ENCODE measurements around the gene VAV1.

Gene VAV1

DNA sequence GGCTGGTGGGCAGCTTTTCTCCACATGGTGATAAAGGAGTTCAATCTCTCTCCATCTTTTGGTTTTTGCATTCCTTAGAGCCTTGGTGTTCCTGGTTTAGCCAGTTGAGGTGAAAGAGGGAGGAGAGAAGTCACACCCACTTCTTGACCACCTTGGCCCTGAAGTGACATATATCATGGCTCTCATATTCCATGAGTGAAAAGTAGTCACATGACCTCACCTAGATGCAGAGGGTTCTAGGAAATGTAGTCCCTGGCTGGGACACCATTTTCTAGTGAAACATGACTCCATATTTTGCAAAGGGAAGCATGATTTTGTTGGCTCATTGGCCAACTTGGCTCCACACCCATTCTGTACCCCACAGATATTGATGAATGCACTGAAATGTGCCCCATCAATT lies 130.9 kb downstream of the VAV1 start:
- CTCF ChIA-PET = no interaction called here
- Mint-ChIP-seq H3K27ac (no peak overlapping the region), H3K4me1 (no peaks in the 10 kb centered on the region), H3K27me3 (no peaks in the 10 kb centered on the region), H3K36me3 (peaks cover 25% of the 10 kb centered on the region), H3K4me3 (no peak overlapping the region), H3K9me3 (peaks cover 47% of the 10 kb centered on the region)
- DNase-seq = no peak

DNA sequence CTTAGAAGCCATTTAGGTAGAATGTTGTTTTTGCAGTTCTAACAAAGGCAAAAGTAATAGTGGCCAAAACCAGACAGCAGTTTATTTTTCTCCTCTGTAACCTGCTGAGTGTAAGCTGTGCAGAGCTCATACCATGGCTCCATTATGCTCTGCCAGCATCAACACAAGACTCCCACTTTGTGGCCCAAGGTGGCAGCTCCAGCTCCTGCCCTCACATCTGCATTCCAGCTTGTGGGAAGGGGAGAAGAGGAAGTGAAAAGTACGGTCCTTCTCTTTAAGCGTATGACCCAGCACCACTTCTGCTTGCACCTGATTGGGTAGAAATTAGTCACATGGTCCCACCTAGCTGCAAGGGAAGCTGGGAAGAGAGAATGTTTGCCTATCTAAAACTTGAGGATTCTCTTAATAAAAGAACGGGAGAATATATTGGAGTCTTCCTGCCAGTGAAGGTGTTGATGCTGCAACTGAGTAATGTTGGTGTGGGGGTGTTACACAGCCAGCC lies 134.1 kb downstream of the VAV1 start:
- H3K36me3 Mint-ChIP-seq = peaks cover 11% of the 10 kb centered on the region
- no peak for DNase-seq
- CTCF ChIA-PET = no interaction called here
- no peak overlapping the region for H3K27ac Mint-ChIP-seq
- H3K4me3 Mint-ChIP-seq = no peak overlapping the region
- H3K27me3 Mint-ChIP-seq = no peaks in the 10 kb centered on the region
- peaks cover 36% of the 10 kb centered on the region for H3K9me3 Mint-ChIP-seq
- H3K4me1 Mint-ChIP-seq = no peaks in the 10 kb centered on the region
